ENCODE results near the gene MITD1. TPM values are rescaled to one million over a fixed set of nuclear protein-coding genes. Genes with fewer than 3 reads are reported as not detected.

Gene MITD1
- total and polyA plus RNA-seq, 2 of the 13 experiments (the other 11 are each of a cell fraction or from before 2014, with no cell fraction given): 17.8 to 43.7 TPM

GRCh38 chr2:99183025-99183424, 2.2 kb upstream of the MITD1 start (continued):
- TF ChIP-seq ZNF318 (CRISPR knock-in tag; IDR thresholded peaks at IDR 0.05) (no peak), JUND (CRISPR knock-in tag; IDR thresholded peaks at IDR 0.05) (no peak), FOXC1 (CRISPR knock-in tag; IDR thresholded peaks at IDR 0.05; ENCODE audit: borderline replicate concordance) (no peak), CTCF (CRISPR knock-in tag; IDR thresholded peaks at IDR 0.05) (peak; percentile 27; the same call in 1 of the 2 replicates), CHD2 (IDR thresholded peaks at IDR 0.05; ENCODE audit: low read depth, low read length) (no peak), ZNF407 (CRISPR knock-in tag; IDR thresholded peaks at IDR 0.05; ENCODE audit: not compliant biosample characterization) (no peak), ZNF607 (CRISPR knock-in tag; IDR thresholded peaks at IDR 0.05; ENCODE audit: borderline replicate concordance) (no peak), ARNTL (CRISPR knock-in tag; IDR thresholded peaks at IDR 0.05) (no peak), TRIM24 (CRISPR knock-in tag; IDR thresholded peaks at IDR 0.05) (no peak), ATF1 (CRISPR knock-in tag; IDR thresholded peaks at IDR 0.05) (no peak), HNRNPK (IDR thresholded peaks at IDR 0.05; ENCODE audit: low read depth, low read length, poor library complexity, severe bottlenecking) (no peak)

Data from HepG2 (cell line).